ENCODE results near the gene OR2Y1.
"Not testable (repeated sequence)": the region's sequence is repeated elsewhere in the genome, so short reads cannot be mapped to it uniquely, and the experiment has no call there.

- TF ChIP-seq CTCF, EP300 (IDR thresholded peaks at IDR 0.05): not testable (repeated sequence)
Observed at GRCh38 chr5:180740953-180741352, 1.1 kb upstream of the OR2Y1 start.

Measured in gastroesophageal sphincter (tissue), 3 donors.